IMR-90 (cell line): ENCODE results near the gene F5. TPM values are rescaled to one million over a fixed set of nuclear protein-coding genes. Genes with fewer than 3 reads are reported as not detected.

ENCODE experiments used
- ATAC-seq: fragments of 200-7000 bp; cut with Tn5 transposase; 2 replicates; pipeline ENCODE4 v1.9.1; 2020; ENCODE audit warnings: low read depth, mild to moderate bottlenecking, moderate library complexity
- BruUV-seq: library from RNA; stranded (reverse); fragments of 400-500 nt; replicated peaks from 2 replicates; lab custom pipeline; 2021; lab: Mats Ljungman, UMichigan
- CTCF ChIA-PET: fragments of 300-600 bp; formaldehyde crosslinking; extraction: SDS; loops from one replicate; lab custom pipeline; 2021; ENCODE audit warnings: antibody characterized with exemption; lab: Yijun Ruan, JAX
- POLR2A ChIA-PET: fragments of 300-600 bp; sonication (Branson Sonifier 250); formaldehyde crosslinking; loops from one replicate; lab custom pipeline; 2022; ENCODE audit warnings: antibody characterized with exemption; ENCODE audit not compliant: unreplicated experiment; lab: Charles Lee
- DNase-seq: peaks from one replicate; pipeline ENCODE4 v3.0.0; 2013
- H2AFZ ChIP-seq: replicated peaks from 2 replicates; pipeline ENCODE3; 2013; ENCODE audit warnings: low read length, mild to moderate bottlenecking; ENCODE audit not compliant: poor library complexity
- H2AK5ac ChIP-seq: 2 replicates; pipeline ENCODE4 v1.6.1; 2013; ENCODE audit warnings: low read depth, low read length, inconsistent platforms
- H2AK9ac ChIP-seq: replicated peaks from 2 replicates; pipeline ENCODE3; 2013; ENCODE audit warnings: mild to moderate bottlenecking, low read depth, low read length, moderate library complexity; ENCODE audit not compliant: poor library complexity
- H2BK120ac ChIP-seq: 2 replicates; pipeline ENCODE4 v1.6.1; 2013; ENCODE audit warnings: low read depth, low read length, inconsistent platforms
- H2BK15ac ChIP-seq: 3 replicates; pipeline ENCODE4 v1.6.1; 2013; ENCODE audit warnings: low read depth, low read length, inconsistent platforms
- H2BK20ac ChIP-seq: 2 replicates; pipeline ENCODE4 v1.6.1; 2013; ENCODE audit warnings: low read depth, mild to moderate bottlenecking, inconsistent platforms, low read length, moderate library complexity
- H2BK5ac ChIP-seq: 2 replicates; pipeline ENCODE4 v1.6.1; 2013; ENCODE audit warnings: mild to moderate bottlenecking, low read depth, low read length, inconsistent platforms; ENCODE audit not compliant: poor library complexity, severe bottlenecking
- H3K14ac ChIP-seq: replicated peaks from 2 replicates; pipeline ENCODE4 v1.6.1; 2013; ENCODE audit warnings: low read depth, low read length, inconsistent platforms
- H3K18ac ChIP-seq: 2 replicates; pipeline ENCODE4 v1.6.1; 2013; ENCODE audit warnings: low read depth, low read length, control low read depth
- H3K23ac ChIP-seq: 2 replicates; pipeline ENCODE4 v1.6.1; 2013; ENCODE audit warnings: low read depth, low read length, inconsistent platforms
- H3K27ac ChIP-seq: 2 replicates; pipeline ENCODE4 v1.5.1; 2013; ENCODE audit warnings: mild to moderate bottlenecking, control low read depth, low read length; ENCODE audit not compliant: insufficient read depth
- H3K27me3 ChIP-seq: 2 replicates; pipeline ENCODE4 v1.6.1; 2013; ENCODE audit warnings: low read length; ENCODE audit not compliant: control insufficient read depth, insufficient read depth
- H3K36me3 ChIP-seq: 2 replicates; pipeline ENCODE4 v1.6.1; 2013; ENCODE audit warnings: low read length, mixed read lengths; ENCODE audit not compliant: control insufficient read depth, insufficient read depth
- H3K4ac ChIP-seq: 2 replicates; pipeline ENCODE4 v1.6.1; 2013; ENCODE audit warnings: low read depth, low read length, inconsistent platforms
- H3K4me1 ChIP-seq: 2 replicates; pipeline ENCODE4 v1.6.1; 2013; ENCODE audit warnings: low read length, mixed read lengths; ENCODE audit not compliant: control insufficient read depth, insufficient read depth
- H3K4me2 ChIP-seq: 2 replicates; pipeline ENCODE4 v1.6.1; 2013; ENCODE audit warnings: low read depth, mild to moderate bottlenecking, control low read depth, low read length, moderate library complexity
- H3K4me3 ChIP-seq: 2 replicates; pipeline ENCODE4 v1.5.1; 2013; ENCODE audit warnings: low read depth, mild to moderate bottlenecking, control low read depth, low read length, moderate library complexity; ENCODE audit not compliant: insufficient read depth
- H3K56ac ChIP-seq: 2 replicates; pipeline ENCODE4 v1.6.1; 2013; ENCODE audit warnings: low read length, inconsistent platforms; ENCODE audit not compliant: insufficient read depth; ENCODE audit errors: extremely low read depth
- H3K79me1 ChIP-seq, 2 experiments: 2 replicates each; pipeline ENCODE4 v1.6.1; 2013; ENCODE audit warnings: low read length in 2 of 2, inconsistent platforms in 1 of 2, low read depth in 1 of 2
- H3K9ac ChIP-seq: 2 replicates; pipeline ENCODE4 v1.6.1; 2013; ENCODE audit warnings: low read depth, low read length, control low read depth
- H3K9me1 ChIP-seq: 2 replicates; pipeline ENCODE4 v1.6.1; 2013; ENCODE audit warnings: low read length, inconsistent platforms; ENCODE audit not compliant: insufficient read depth
- H3K9me3 ChIP-seq: 2 replicates; pipeline ENCODE4 v1.6.1; 2013; ENCODE audit warnings: low read length; ENCODE audit not compliant: control insufficient read depth, insufficient read depth
- H4K20me1 ChIP-seq: 2 replicates; pipeline ENCODE4 v1.6.1; 2013; ENCODE audit warnings: low read length, inconsistent platforms; ENCODE audit not compliant: insufficient read depth
- H4K5ac ChIP-seq: 2 replicates; pipeline ENCODE4 v1.6.1; 2013; ENCODE audit warnings: mild to moderate bottlenecking, low read depth, low read length, control low read depth
- H4K8ac ChIP-seq, 2 experiments: 2 replicates each; pipeline ENCODE4 v1.6.1; 2013; ENCODE audit warnings: low read depth in 2 of 2, low read length in 2 of 2, control low read depth in 1 of 2, inconsistent platforms in 1 of 2
- H4K91ac ChIP-seq: 2 replicates; pipeline ENCODE4 v1.6.1; 2013; ENCODE audit warnings: low read depth, low read length, inconsistent platforms; ENCODE audit not compliant: insufficient read depth
- NFE2L2 ChIP-seq: fragments of 150-350 bp; IDR thresholded peaks from 2 replicates; pipeline ENCODE4 v1.6.1; 2016; ENCODE audit warnings: low read depth, mild to moderate bottlenecking, low read length
- RFX5 ChIP-seq: IDR thresholded peaks from 2 replicates; pipeline ENCODE4 v1.8.0; 2012; ENCODE audit warnings: low read depth, mild to moderate bottlenecking, low read length, moderate library complexity
- WGBS, 2 experiments: methylation state at CpG; one replicate each; pipeline versions ENCODE4 v1.1.5 to v1.1.7; 2013; ENCODE audit warnings: missing lambda C conversion rate in 2 of 2; ENCODE audit not compliant: insufficient read length in 1 of 2; ENCODE audit errors: extremely low coverage in 2 of 2; 5-methylcytosine and 5-hydroxymethylcytosine counted together
- dilution Hi-C: fragments of 300-500 bp; cut with HindIII; formaldehyde crosslinking; loops from one replicate; pipeline ENCODE4 v1.14.3; 2018; ENCODE audit warnings: low sequenced_read_pairs; ENCODE audit not compliant: unreplicated experiment
- in situ Hi-C: fragments of 300-500 bp; cut with MboI; formaldehyde crosslinking; loops from 3 replicates; pipeline ENCODE4 v1.14.3; 2019; ENCODE audit warnings: low sequenced_read_pairs, inconsistent platforms, mixed read lengths
- intact Hi-C: fragments of 100-400 bp; cut with micrococcal nuclease; formaldehyde crosslinking; loops from 2 replicates; pipeline ENCODE4 v1.10.0; 2022
- polyA plus RNA-seq, 3 experiments: library from polyadenylated mRNA; depleted of rRNA; stranded (reverse); fragments of >200 nt; gene quantifications; 2 replicates each; pipeline ENCODE4 v1.2.3, GENCODE V29; 2012; ENCODE audit warnings: low replicate concordance in 1 of 3
- total RNA-seq: library from RNA; depleted of rRNA; stranded (reverse); fragments of >200 nt; gene quantifications from 2 replicates; pipeline ENCODE4 v1.2.3, GENCODE V29; 2012

F5 gene
- total and polyA plus RNA-seq, 2 of the 4 experiments (the other 2 are of a cell fraction), result not detected

GRCh38 chr1:169529068-169529642, 57.1 kb downstream of the F5 start:
- peaks cover 3% of the 10 kb centered on the region; the same call in 1 of the 2 replicates for H3K27me3 ChIP-seq
- no peak overlapping the region for H2BK20ac ChIP-seq
- H3K36me3 ChIP-seq, result no peaks in the 10 kb centered on the region
- H3K4me3 ChIP-seq, result no peak overlapping the region
- intact Hi-C loops (no loop called here), in situ Hi-C loops (no loop called here), dilution Hi-C loops (no loop called here)
- no peak overlapping the region for H3K27ac ChIP-seq
- H2AK9ac ChIP-seq, result no peak overlapping the region
- no peak overlapping the region for H3K4ac ChIP-seq
- no peak overlapping the region for H2BK5ac ChIP-seq
- no peaks in the 10 kb centered on the region for H3K79me1 ChIP-seq
- TF ChIP-seq RFX5 (no peak), NFE2L2 (no peak)
- no peak overlapping the region for H2AK5ac ChIP-seq
- DNase-seq, result no peak
- ChIA-PET POLR2A (no interaction called here), CTCF (interaction anchor here (0.9 kb wide), 1 partner anchor 17 kb away, joined by 4 read pairs; no protein-coding TSS in a partner anchor)
- no peak overlapping the region for H4K5ac ChIP-seq
- H4K91ac ChIP-seq, result no peak overlapping the region
- H3K56ac ChIP-seq, result no peak overlapping the region
- no peak overlapping the region for H2BK15ac ChIP-seq
- H3K23ac ChIP-seq, result no peak overlapping the region
- BruUV-seq, result no TSS peak
- H3K9me3 ChIP-seq, result no peaks in the 10 kb centered on the region
- H3K4me2 ChIP-seq, result no peak overlapping the region; the same call in 1 of the 2 replicates
- H3K18ac ChIP-seq, result no peak overlapping the region
- WGBS, 2 experiments, result no CpG with 5 or more reads among the region's 3 CpGs
- ATAC-seq, result no peak
- no peaks in the 10 kb centered on the region for H3K4me1 ChIP-seq
- H2BK120ac ChIP-seq, result no peak overlapping the region
- H3K9ac ChIP-seq, result no peak overlapping the region
- no peak overlapping the region for H4K8ac ChIP-seq
- no peaks in the 10 kb centered on the region for H3K9me1 ChIP-seq
- no peak overlapping the region for H3K14ac ChIP-seq
- no peak overlapping the region for H2AFZ ChIP-seq
- H4K20me1 ChIP-seq, result no peaks in the 10 kb centered on the region
